Endodermal cell (in vitro differentiated cells): Measurements from ENCODE around the gene CCDC183. TPM values are rescaled to one million over a fixed set of nuclear protein-coding genes. Genes with fewer than 3 reads are reported as not detected.
"Not testable (repeated sequence)": the region's sequence is repeated elsewhere in the genome, so short reads cannot be mapped to it uniquely, and the experiment has no call there.

Experiments used
- DNase-seq: peaks from one replicate; pipeline ENCODE4 v3.0.0-alpha.2; 2017
- H3K27ac ChIP-seq: 2 replicates; pipeline ENCODE4 v1.5.1; 2013; ENCODE audit warnings: mild to moderate bottlenecking, low read depth, low read length, moderate library complexity
- H3K27me3 ChIP-seq: 2 replicates; pipeline ENCODE4 v1.6.1; 2013; ENCODE audit warnings: mild to moderate bottlenecking, low read length, moderate library complexity; ENCODE audit not compliant: insufficient read depth, control insufficient read depth, poor library complexity, severe bottlenecking
- H3K36me3 ChIP-seq: 2 replicates; pipeline ENCODE4 v1.7.0; 2013; ENCODE audit warnings: mild to moderate bottlenecking, low read length, moderate library complexity; ENCODE audit not compliant: control insufficient read depth, insufficient read depth
- H3K4me1 ChIP-seq: one replicate; pipeline ENCODE4 v1.7.0; 2013; ENCODE audit warnings: low read length; ENCODE audit not compliant: control insufficient read depth, insufficient read depth
- H3K4me3 ChIP-seq: 2 replicates; pipeline ENCODE4 v1.5.1; 2013; ENCODE audit warnings: mild to moderate bottlenecking, low read length, moderate library complexity
- H3K9ac ChIP-seq: 2 replicates; pipeline ENCODE4 v1.6.1; 2013; ENCODE audit warnings: mild to moderate bottlenecking, low read length, moderate library complexity; ENCODE audit not compliant: poor library complexity, severe bottlenecking; ENCODE audit errors: extremely low read depth
- H3K9me3 ChIP-seq: 2 replicates; pipeline ENCODE4 v1.6.1; 2013; ENCODE audit warnings: mild to moderate bottlenecking, low read length, moderate library complexity; ENCODE audit not compliant: control insufficient read depth
- H3K27ac Mint-ChIP-seq: 2 replicates; pipeline ENCODE4 v1.8.0; 2020; ENCODE audit warnings: mixed read lengths
- H3K27me3 Mint-ChIP-seq: 2 replicates; pipeline ENCODE4 v1.8.0; 2021; ENCODE audit warnings: mild to moderate bottlenecking, mixed read lengths; ENCODE audit not compliant: insufficient read depth
- H3K36me3 Mint-ChIP-seq: 2 replicates; pipeline ENCODE4 v1.8.0; 2020; ENCODE audit warnings: low read depth, mixed read lengths
- H3K4me1 Mint-ChIP-seq: 2 replicates; pipeline ENCODE4 v1.8.0; 2020; ENCODE audit warnings: mixed read lengths
- H3K4me3 Mint-ChIP-seq: 2 replicates; pipeline ENCODE4 v1.8.0; 2020; ENCODE audit warnings: mild to moderate bottlenecking, moderate library complexity, mixed read lengths
- H3K9me3 Mint-ChIP-seq: 2 replicates; pipeline ENCODE4 v1.8.0; 2020; ENCODE audit warnings: mild to moderate bottlenecking, mixed read lengths
- WGBS, 2 experiments: methylation state at CpG; one replicate each; pipeline versions ENCODE4 v1.1.5 to v1.1.7; 2013; ENCODE audit warnings: missing lambda C conversion rate in 2 of 2, mixed read lengths in 1 of 2; ENCODE audit not compliant: insufficient coverage in 1 of 2, insufficient read length in 1 of 2; 5-methylcytosine and 5-hydroxymethylcytosine counted together
- total RNA-seq, 2 donors: library from RNA; stranded (reverse); fragmentation: NEBNext Ultra II Directional in 1 of 2; extraction: Animal tissue kit (Norgen Biotek cat#: 25700) in 1 of 2; gene quantifications; 2 replicates in 1 of 2; 3 replicates in 1 of 2; pipeline ENCODE4 v1.2.1, GENCODE V29; 2021
- TF ChIP-seq, protein P1 (sequence below): fragments of 200-600 bp; sonication (generic); conservative IDR thresholded peaks from 2 replicates; pipeline ENCODE4 v1.5.0; 2021; ENCODE audit warnings: antibody characterized with exemption, mild to moderate bottlenecking

The CCDC183 gene
- total RNA-seq, 2 donors from 2014 or later: 10.9 to 13.4 TPM

DNA sequence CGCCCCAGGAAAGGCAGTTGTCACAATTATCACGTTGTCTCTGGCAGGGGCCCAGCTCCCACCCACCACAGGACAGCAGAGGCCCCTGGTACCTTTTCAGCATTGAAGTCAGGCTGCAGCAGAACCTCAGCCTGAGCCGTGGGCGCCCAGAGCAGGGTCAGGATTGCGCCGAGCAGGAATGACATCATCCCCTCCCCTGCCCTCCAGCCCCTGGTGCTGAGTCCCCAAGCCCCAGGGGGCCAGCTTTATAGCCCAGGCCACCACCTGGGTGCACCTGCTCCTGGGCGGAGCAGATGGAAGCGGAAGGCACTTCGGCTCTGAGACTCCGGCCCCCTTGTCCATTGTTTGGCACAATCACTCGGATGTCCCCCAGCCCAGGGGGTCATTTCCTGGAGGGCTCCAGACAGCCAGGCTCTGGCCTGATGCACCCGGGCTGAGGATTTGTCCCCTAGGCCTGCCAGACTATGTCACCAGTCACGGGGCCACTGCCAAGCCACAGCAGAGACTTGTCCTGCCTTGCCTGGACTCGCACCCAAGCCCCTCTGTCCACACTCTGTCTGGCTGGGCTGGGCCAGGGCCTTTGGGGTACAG is 31.7 kb upstream of the CCDC183 start, which contains the start of gene LCN15:
Gene LCN15, minus strand, starts transcription at position 218 of the 591 bp plus-strand sequence. Its CDS starts 30 bp downstream, at position 188.
- Histone ChIP-seq H3K36me3 (no peaks in the 10 kb centered on the region), H3K4me3 (no peak within 1 kb of the TSS), H3K9me3 (no peaks in the 10 kb centered on the region), H3K27ac (no peak within 1 kb of the TSS), H3K9ac (no peak within 1 kb of the TSS), H3K4me1 (no peaks in the 10 kb centered on the region), H3K27me3 (no peaks in the 10 kb centered on the region)
- Mint-ChIP-seq H3K36me3 (no peaks in the 10 kb centered on the region), H3K27me3 (peaks cover 9% of the 10 kb centered on the region), H3K4me1 (no peaks in the 10 kb centered on the region), H3K27ac (no peak within 1 kb of the TSS), H3K9me3 (peaks cover 7% of the 10 kb centered on the region), H3K4me3 (no peak within 1 kb of the TSS)
- WGBS, 2 experiments: 92 to 95% methylated on average over 9 to 14 of the region's 14 CpGs
- DNase-seq: no peak
- TF ChIP-seq, protein P1, sequence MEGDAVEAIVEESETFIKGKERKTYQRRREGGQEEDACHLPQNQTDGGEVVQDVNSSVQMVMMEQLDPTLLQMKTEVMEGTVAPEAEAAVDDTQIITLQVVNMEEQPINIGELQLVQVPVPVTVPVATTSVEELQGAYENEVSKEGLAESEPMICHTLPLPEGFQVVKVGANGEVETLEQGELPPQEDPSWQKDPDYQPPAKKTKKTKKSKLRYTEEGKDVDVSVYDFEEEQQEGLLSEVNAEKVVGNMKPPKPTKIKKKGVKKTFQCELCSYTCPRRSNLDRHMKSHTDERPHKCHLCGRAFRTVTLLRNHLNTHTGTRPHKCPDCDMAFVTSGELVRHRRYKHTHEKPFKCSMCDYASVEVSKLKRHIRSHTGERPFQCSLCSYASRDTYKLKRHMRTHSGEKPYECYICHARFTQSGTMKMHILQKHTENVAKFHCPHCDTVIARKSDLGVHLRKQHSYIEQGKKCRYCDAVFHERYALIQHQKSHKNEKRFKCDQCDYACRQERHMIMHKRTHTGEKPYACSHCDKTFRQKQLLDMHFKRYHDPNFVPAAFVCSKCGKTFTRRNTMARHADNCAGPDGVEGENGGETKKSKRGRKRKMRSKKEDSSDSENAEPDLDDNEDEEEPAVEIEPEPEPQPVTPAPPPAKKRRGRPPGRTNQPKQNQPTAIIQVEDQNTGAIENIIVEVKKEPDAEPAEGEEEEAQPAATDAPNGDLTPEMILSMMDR: no peak

DNA sequence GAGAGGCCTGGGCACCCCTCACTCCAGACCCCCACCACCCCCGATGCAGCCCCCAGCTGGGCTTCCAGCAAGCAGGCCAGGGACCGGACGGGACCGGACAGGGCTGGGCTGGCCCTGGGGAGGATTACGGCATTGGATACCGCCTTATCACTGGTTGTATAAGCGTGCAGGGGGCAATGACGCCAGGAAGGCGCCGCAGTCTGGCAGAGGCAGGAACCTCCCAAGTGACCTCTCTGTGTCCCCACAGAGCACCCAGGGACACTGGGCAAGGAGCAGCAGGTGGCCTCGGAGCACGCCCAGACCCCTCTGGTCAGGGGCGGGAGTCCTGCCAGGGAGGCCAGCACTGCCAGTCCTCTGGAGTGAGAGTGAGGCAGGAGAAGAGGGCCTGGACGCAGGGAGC is 31.1 kb upstream of the CCDC183 start:
- Mint-ChIP-seq H3K4me1 (no peaks in the 10 kb centered on the region), H3K9me3 (peaks cover 7% of the 10 kb centered on the region), H3K27me3 (peaks cover 9% of the 10 kb centered on the region), H3K36me3 (no peaks in the 10 kb centered on the region), H3K4me3 (no peak overlapping the region), H3K27ac (no peak overlapping the region)
- Histone ChIP-seq H3K36me3 (no peaks in the 10 kb centered on the region), H3K9ac (no peak overlapping the region), H3K4me1 (no peaks in the 10 kb centered on the region), H3K4me3 (no peak overlapping the region), H3K9me3 (no peaks in the 10 kb centered on the region), H3K27ac (no peak overlapping the region), H3K27me3 (no peaks in the 10 kb centered on the region)
- TF ChIP-seq, protein P1: no peak
- DNase-seq: no peak
- WGBS, 2 experiments: 94 to 95% methylated on average over 9 to 14 of the region's 14 CpGs

DNA sequence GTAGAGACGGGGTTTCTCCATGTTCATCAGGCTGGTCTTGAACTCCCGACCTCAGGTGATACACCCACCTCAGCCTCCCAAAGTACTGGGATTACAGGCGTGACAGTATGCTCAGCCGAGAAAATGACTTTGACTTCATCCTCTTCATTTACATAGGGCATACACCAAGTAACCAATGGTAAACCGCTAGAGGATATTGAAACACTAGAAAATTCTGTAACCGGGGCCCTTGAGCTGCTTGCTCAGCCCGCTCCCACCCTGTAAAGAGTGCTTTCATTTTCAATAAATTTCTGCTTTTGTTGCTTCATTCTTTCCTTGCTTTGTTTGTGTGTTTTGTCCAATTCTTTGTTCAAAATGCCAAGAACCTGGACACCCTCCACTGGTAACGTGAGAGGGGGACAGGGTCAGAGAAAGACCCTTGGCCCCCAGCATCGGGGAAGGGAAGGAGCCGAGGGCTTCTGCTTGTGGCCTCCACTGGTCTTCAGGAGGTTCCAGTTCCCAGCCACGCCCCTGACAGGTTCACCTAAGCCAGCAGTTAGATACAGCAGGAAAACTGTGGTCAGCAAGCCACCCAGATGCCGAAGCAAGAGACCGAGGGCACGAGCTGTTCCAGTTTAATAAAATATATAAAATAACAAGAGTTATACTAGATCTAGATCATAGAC is 30.3 kb upstream of the CCDC183 start:
- not testable (repeated sequence) for H3K27me3 ChIP-seq, H3K4me1 ChIP-seq, H3K36me3 ChIP-seq, H3K36me3 Mint-ChIP-seq, H3K4me3 ChIP-seq, H3K4me3 Mint-ChIP-seq, H3K27ac Mint-ChIP-seq, H3K27ac ChIP-seq, DNase-seq, H3K27me3 Mint-ChIP-seq, H3K4me1 Mint-ChIP-seq, H3K9me3 Mint-ChIP-seq, H3K9me3 ChIP-seq, H3K9ac ChIP-seq
- 86 to 90% methylated on average over 8 to 11 of the region's 14 CpGs for WGBS, 2 experiments
